ENCODE results near the gene FCHSD2.

- no peak for TF ChIP-seq CTCF (optimal IDR thresholded peaks at IDR 0.05 in 1 of 3, IDR thresholded peaks at IDR 0.05 in 1 of 3, conservative IDR thresholded peaks at IDR 0.05 in 1 of 3; ENCODE audit: extremely low read depth in 1 of 3, insufficient read depth in 2 of 3, low read length in 3 of 3)
- TF ChIP-seq EZH2 (IDR thresholded peaks at IDR 0.05; ENCODE audit: low read length): no peak
Observed at GRCh38 chr11:72918851-72919250, 223.3 kb downstream of the FCHSD2 start.
